IPS-18a (cell line): Measurements from ENCODE around the gene AGPAT3.

Source experiments
- H3K27ac ChIP-seq: one replicate; pipeline ENCODE4 v1.5.1; 2013; ENCODE audit warnings: low read length
- H3K27me3 ChIP-seq: one replicate; pipeline ENCODE4 v1.6.1; 2013; ENCODE audit warnings: mild to moderate bottlenecking, low read length; ENCODE audit not compliant: control insufficient read depth, insufficient read depth
- H3K36me3 ChIP-seq: one replicate; pipeline ENCODE4 v1.6.1; 2013; ENCODE audit warnings: low read depth, low read length; ENCODE audit not compliant: control insufficient read depth
- H3K4me1 ChIP-seq: one replicate; pipeline ENCODE4 v1.6.1; 2013; ENCODE audit warnings: low read depth, low read length; ENCODE audit not compliant: control insufficient read depth
- H3K4me3 ChIP-seq: one replicate; pipeline ENCODE4 v1.5.1; 2013; ENCODE audit warnings: low read length
- H3K9ac ChIP-seq: one replicate; pipeline ENCODE4 v1.6.1; 2013; ENCODE audit warnings: mild to moderate bottlenecking, low read length, moderate library complexity
- H3K9me3 ChIP-seq: one replicate; pipeline ENCODE4 v1.6.1; 2013; ENCODE audit warnings: low read depth, low read length; ENCODE audit not compliant: control insufficient read depth

Gene AGPAT3

GRCh38 chr21:43939443-43940328 lies 74.7 kb downstream of the AGPAT3 start:
- no peaks in the 10 kb centered on the region for H3K9me3 ChIP-seq
- no peak overlapping the region for H3K4me3 ChIP-seq
- no peaks in the 10 kb centered on the region for H3K36me3 ChIP-seq
- no peak overlapping the region for H3K9ac ChIP-seq
- H3K27me3 ChIP-seq: no peaks in the 10 kb centered on the region
- no peak overlapping the region for H3K27ac ChIP-seq
- H3K4me1 ChIP-seq: peaks cover 8% of the 10 kb centered on the region

DNA sequence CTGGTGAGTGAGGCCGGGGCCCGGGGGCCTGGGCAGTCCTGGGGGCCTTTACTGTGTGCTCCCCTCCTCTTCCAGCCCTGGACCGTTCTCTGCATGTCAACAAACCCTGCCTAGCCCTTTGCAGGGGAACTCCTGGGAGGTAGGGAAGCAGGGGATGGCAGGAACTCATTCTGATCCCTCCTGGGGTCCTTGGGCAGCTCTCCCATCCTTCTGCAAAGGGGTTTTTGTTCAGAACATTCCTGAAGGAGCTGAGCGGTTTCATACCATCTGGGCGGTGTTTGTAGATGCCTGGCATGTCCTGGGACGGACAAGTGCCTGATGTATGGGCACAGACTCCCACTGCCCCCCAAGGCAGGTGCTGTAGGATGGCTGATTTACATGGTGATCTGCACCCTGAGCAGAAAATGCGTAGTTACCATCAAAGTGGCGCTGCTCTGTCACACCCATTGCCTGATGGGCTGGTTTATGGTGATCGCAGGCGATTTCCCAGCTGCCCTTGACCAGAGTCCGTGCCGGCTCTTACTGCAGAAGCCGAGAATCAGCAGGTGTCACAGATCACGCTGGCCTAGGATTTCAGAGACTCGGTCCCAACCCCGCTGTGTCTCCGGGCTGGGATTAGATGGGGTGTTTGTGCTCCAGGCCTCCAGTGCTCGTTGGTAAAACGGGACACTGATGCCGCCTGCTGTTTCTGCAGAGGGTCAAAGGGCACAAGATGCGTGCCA lies 75.5 kb downstream of the AGPAT3 start:
- H3K9ac ChIP-seq: no peak overlapping the region
- H3K36me3 ChIP-seq: no peaks in the 10 kb centered on the region
- no peak overlapping the region for H3K27ac ChIP-seq
- no peaks in the 10 kb centered on the region for H3K27me3 ChIP-seq
- no peak overlapping the region for H3K4me3 ChIP-seq
- H3K4me1 ChIP-seq: peaks cover 8% of the 10 kb centered on the region
- H3K9me3 ChIP-seq: no peaks in the 10 kb centered on the region

GRCh38 chr21:43942201-43942600 lies 77.2 kb downstream of the AGPAT3 start:
- H3K4me1 ChIP-seq: peaks cover 8% of the 10 kb centered on the region
- H3K9me3 ChIP-seq: no peaks in the 10 kb centered on the region

GRCh38 chr21:43942621-43943020 lies 77.6 kb downstream of the AGPAT3 start:
- no peak overlapping the region for H3K9ac ChIP-seq
- no peak overlapping the region for H3K27ac ChIP-seq
- H3K36me3 ChIP-seq: no peaks in the 10 kb centered on the region
- H3K4me3 ChIP-seq: no peak overlapping the region
- H3K4me1 ChIP-seq: peaks cover 8% of the 10 kb centered on the region
- H3K9me3 ChIP-seq: no peaks in the 10 kb centered on the region
- no peaks in the 10 kb centered on the region for H3K27me3 ChIP-seq

More at GRCh38 chr21:43942201-43942600, 77.2 kb downstream of the AGPAT3 start:
- Histone ChIP-seq H3K4me3 (no peak overlapping the region), H3K36me3 (no peaks in the 10 kb centered on the region), H3K9ac (no peak overlapping the region), H3K27me3 (no peaks in the 10 kb centered on the region), H3K27ac (no peak overlapping the region)

- H3K4me1 ChIP-seq: peaks cover 8% of the 10 kb centered on the region
- no peak overlapping the region for H3K4me3 ChIP-seq
- no peak overlapping the region for H3K27ac ChIP-seq
- no peaks in the 10 kb centered on the region for H3K9me3 ChIP-seq
- H3K36me3 ChIP-seq: no peaks in the 10 kb centered on the region
- H3K9ac ChIP-seq: no peak overlapping the region
- no peaks in the 10 kb centered on the region for H3K27me3 ChIP-seq
Observed at GRCh38 chr21:43943512-43944077, 78.6 kb downstream of the AGPAT3 start.

DNA sequence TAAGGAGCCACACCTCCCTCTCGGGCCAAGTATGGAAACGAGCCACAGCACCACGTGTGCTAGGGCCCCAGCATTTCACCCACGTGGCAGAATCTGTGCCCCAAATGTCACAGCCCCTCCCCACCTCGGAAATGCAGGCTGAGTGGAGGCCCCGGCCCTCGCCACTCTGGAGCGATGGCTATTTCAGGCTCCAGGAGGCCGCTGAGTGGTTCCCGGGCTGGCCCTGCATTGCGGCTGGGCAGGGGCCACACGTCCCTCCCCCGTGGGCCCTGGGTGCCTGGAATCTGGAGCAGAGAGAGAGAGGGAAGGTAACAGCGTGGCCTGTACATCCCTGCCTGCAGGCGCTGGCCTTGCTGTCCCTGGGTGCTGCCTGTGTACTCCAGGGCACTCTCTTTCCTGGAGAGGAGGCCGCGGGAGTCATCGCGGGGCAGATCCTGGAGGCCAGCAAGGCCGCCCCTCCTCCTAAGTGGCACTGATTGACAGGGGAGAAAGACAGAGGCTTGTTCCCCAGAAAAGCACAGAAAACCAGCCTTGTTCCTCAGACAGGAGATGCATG lies 79.1 kb downstream of the AGPAT3 start:
- Histone ChIP-seq H3K9me3 (no peaks in the 10 kb centered on the region), H3K27ac (no peak overlapping the region), H3K27me3 (no peaks in the 10 kb centered on the region), H3K4me1 (peaks cover 4% of the 10 kb centered on the region), H3K4me3 (no peak overlapping the region), H3K36me3 (no peaks in the 10 kb centered on the region), H3K9ac (no peak overlapping the region)

GRCh38 chr21:43944757-43945156 lies 79.7 kb downstream of the AGPAT3 start:
- Histone ChIP-seq H3K9me3 (no peaks in the 10 kb centered on the region), H3K9ac (no peak overlapping the region), H3K27ac (no peak overlapping the region), H3K27me3 (no peaks in the 10 kb centered on the region), H3K36me3 (no peaks in the 10 kb centered on the region), H3K4me1 (no peaks in the 10 kb centered on the region), H3K4me3 (no peak overlapping the region)

- Histone ChIP-seq H3K36me3 (no peaks in the 10 kb centered on the region), H3K4me3 (no peak overlapping the region)
Observed at GRCh38 chr21:43948740-43949498, 83.9 kb downstream of the AGPAT3 start.

GRCh38 chr21:43949499-43950208 lies 84.6 kb downstream of the AGPAT3 start:
- H3K4me1 ChIP-seq: no peaks in the 10 kb centered on the region
- H3K9me3 ChIP-seq: no peaks in the 10 kb centered on the region
- H3K27me3 ChIP-seq: no peaks in the 10 kb centered on the region
- no peak overlapping the region for H3K4me3 ChIP-seq
- no peak overlapping the region for H3K9ac ChIP-seq
- no peaks in the 10 kb centered on the region for H3K36me3 ChIP-seq
- no peak overlapping the region for H3K27ac ChIP-seq

More at GRCh38 chr21:43948740-43949498, 83.9 kb downstream of the AGPAT3 start:
- H3K4me1 ChIP-seq: no peaks in the 10 kb centered on the region
- H3K9ac ChIP-seq: no peak overlapping the region
- H3K27me3 ChIP-seq: no peaks in the 10 kb centered on the region
- H3K9me3 ChIP-seq: no peaks in the 10 kb centered on the region
- no peak overlapping the region for H3K27ac ChIP-seq

- no peak overlapping the region for H3K9ac ChIP-seq
- H3K4me1 ChIP-seq: no peaks in the 10 kb centered on the region
- no peak overlapping the region for H3K4me3 ChIP-seq
- H3K27me3 ChIP-seq: no peaks in the 10 kb centered on the region
- H3K36me3 ChIP-seq: no peaks in the 10 kb centered on the region
- H3K27ac ChIP-seq: no peak overlapping the region
- no peaks in the 10 kb centered on the region for H3K9me3 ChIP-seq
Observed at GRCh38 chr21:43950481-43950880, 85.5 kb downstream of the AGPAT3 start.
